Sigmoid colon (tissue), 7 donors: ENCODE results near the gene CACNB3. TPM values are rescaled to one million over a fixed set of nuclear protein-coding genes. Genes with fewer than 3 reads are reported as not detected.

ENCODE experiments used
- DNase-seq: peaks from one replicate; pipeline ENCODE4 v3.0.0-alpha.2; 2019
- H3K27ac ChIP-seq, 4 donors: fragments of 200-600 bp; sonication (generic); one replicate each; pipeline ENCODE4 v1.5.1; 2016 to 2019; ENCODE audit warnings: mild to moderate bottlenecking in 1 of 4
- H3K27me3 ChIP-seq, 3 donors: fragments of 200-600 bp; sonication (generic); one replicate each; pipeline ENCODE4 v1.5.1; 2019; ENCODE audit warnings: mild to moderate bottlenecking in 1 of 3
- H3K36me3 ChIP-seq, 4 donors: fragments of 200-600 bp; sonication (generic); one replicate each; pipeline ENCODE4 v1.5.1; 2016 to 2019
- H3K4me1 ChIP-seq, 4 donors: fragments of 200-600 bp; sonication (generic); one replicate each; pipeline ENCODE4 v1.5.1; 2017 to 2019
- H3K4me3 ChIP-seq, 4 donors: fragments of 200-600 bp; sonication (generic); one replicate each; pipeline ENCODE4 v1.5.1; 2017 to 2019; ENCODE audit warnings: mild to moderate bottlenecking in 2 of 4, moderate library complexity in 1 of 4
- H3K9me3 ChIP-seq, 4 donors: fragments of 200-600 bp in 3 of 4; sonication (generic) in 3 of 4; one replicate each; pipeline versions ENCODE4 v1.5.1 to v1.6.1; 2013 to 2019
- EP300 ChIP-seq, 4 donors: sonication (generic); formaldehyde crosslinking; IDR thresholded peaks; one replicate each; pipeline ENCODE4 v1.6.1; 2017; ENCODE audit warnings: antibody characterized with exemption in 4 of 4
- POLR2A ChIP-seq, 2 donors: fragments of 450-650 bp; IDR thresholded peaks; one replicate each; pipeline ENCODE4 v1.6.1; 2016; ENCODE audit warnings: antibody characterized with exemption in 2 of 2, mild to moderate bottlenecking in 2 of 2, moderate library complexity in 2 of 2
- POLR2AphosphoS5 ChIP-seq, 4 donors: sonication (generic); formaldehyde crosslinking; IDR thresholded peaks; one replicate each; pipeline ENCODE4 v1.6.1; 2017; ENCODE audit warnings: antibody characterized with exemption in 4 of 4
- WGBS, 2 donors: extraction: QIAGEN DNeasy Blood & Tissue Kit; methylation state at CpG; one replicate each; pipeline ENCODE4 v1.1.7; 2013; 5-methylcytosine and 5-hydroxymethylcytosine counted together
- intact Hi-C: fragments of 100-400 bp; cut with DNase I; formaldehyde crosslinking; loops from one replicate; pipeline ENCODE4 v1.15.1; 2023
- polyA plus RNA-seq, 3 donors: library from polyadenylated mRNA; stranded (reverse); fragments of 200-250 nt; gene quantifications; one replicate each; pipeline ENCODE4 v1.2.3, GENCODE V29; 2013
- total RNA-seq, 4 donors: library from RNA; depleted of rRNA; stranded (reverse); fragments of >200 nt; gene quantifications; one replicate each; pipeline ENCODE4 v1.1.0, GENCODE V29; 2016
- TF ChIP-seq, protein P1 (sequence below), 4 experiments: fragments of 450-650 bp in 3 of 4; fragments of 200-600 bp in 1 of 4; IDR thresholded peaks; one replicate each; pipeline ENCODE4 v1.5.1; 2016 to 2019; ENCODE audit warnings: antibody characterized with exemption in 4 of 4, mild to moderate bottlenecking in 3 of 4, moderate library complexity in 2 of 4
- donor health status: healthy with polysubstance abuse.
- donor health status: Bipolar disorder and iron deficiency.
- donor health status: healthy.

CACNB3 gene
- total and polyA plus RNA-seq, 7 donors: 10.7 to 32.1 (median 21.0) TPM

DNA sequence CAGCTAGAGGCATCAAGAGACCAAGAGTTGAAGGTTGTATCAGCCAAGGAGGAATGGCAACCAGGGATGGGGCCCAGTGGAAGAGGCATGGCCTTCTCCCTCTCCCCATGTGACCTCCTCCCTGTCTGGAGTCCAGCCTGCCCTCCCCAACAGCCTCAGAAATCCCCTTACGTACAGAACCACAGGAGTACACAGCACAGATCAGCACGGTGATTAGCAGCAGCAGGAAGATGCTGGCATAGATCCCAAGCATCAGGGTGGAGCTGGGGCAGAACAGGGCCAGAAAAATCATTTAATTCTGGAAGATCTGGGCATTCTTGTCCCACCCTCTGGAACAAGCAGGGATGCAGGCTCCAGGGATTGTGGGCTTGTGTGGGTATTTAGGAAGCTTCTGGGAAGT is 43.8 kb upstream of the CACNB3 start:
- H3K27me3 ChIP-seq: no peaks in the 10 kb centered on the region
- peaks cover 29 to 77% (median 57%) of the 10 kb centered on the region in 4 donors for H3K36me3 ChIP-seq
- intact Hi-C loops: no loop called here
- no peak overlapping the region for H3K27ac ChIP-seq
- 57% methylated on average over 2 of the region's 2 CpGs for WGBS, 2 donors
- DNase-seq: no peak
- no peaks in the 10 kb centered on the region for H3K9me3 ChIP-seq
- H3K4me3 ChIP-seq: no peak overlapping the region
- TF ChIP-seq, protein P1, sequence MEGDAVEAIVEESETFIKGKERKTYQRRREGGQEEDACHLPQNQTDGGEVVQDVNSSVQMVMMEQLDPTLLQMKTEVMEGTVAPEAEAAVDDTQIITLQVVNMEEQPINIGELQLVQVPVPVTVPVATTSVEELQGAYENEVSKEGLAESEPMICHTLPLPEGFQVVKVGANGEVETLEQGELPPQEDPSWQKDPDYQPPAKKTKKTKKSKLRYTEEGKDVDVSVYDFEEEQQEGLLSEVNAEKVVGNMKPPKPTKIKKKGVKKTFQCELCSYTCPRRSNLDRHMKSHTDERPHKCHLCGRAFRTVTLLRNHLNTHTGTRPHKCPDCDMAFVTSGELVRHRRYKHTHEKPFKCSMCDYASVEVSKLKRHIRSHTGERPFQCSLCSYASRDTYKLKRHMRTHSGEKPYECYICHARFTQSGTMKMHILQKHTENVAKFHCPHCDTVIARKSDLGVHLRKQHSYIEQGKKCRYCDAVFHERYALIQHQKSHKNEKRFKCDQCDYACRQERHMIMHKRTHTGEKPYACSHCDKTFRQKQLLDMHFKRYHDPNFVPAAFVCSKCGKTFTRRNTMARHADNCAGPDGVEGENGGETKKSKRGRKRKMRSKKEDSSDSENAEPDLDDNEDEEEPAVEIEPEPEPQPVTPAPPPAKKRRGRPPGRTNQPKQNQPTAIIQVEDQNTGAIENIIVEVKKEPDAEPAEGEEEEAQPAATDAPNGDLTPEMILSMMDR (IDR thresholded peaks at IDR 0.05): no peak
- TF ChIP-seq EP300 (IDR thresholded peaks at IDR 0.05) (no peak), POLR2AphosphoS5 (IDR thresholded peaks at IDR 0.05) (no peak), POLR2A (IDR thresholded peaks at IDR 0.05) (no peak)
- H3K4me1 ChIP-seq: peaks cover 0 to 5% (median 2%) of the 10 kb centered on the region in 4 donors

DNA sequence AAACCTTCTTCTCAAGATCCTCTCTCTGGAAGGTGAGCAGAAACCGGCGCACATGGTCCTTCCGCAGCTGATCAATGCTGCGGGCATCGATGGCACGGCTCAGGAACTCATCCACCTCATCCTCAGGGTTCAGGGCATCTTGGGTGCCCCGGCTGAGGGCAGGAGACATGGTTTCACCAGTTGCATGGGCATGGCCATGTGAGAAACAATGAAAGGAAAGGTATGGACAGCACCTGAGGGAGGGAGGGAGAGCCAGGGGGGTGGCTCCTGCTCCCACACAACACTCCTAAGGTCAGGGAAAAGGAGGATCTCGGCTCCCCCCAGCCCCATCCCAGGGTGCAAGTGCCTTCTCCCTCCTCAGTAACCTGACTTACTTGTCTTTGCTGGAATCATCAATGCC is 43.0 kb upstream of the CACNB3 start:
- peaks cover 0 to 12% (median 9%) of the 10 kb centered on the region in 4 donors for H3K4me1 ChIP-seq
- no peak overlapping the region for H3K4me3 ChIP-seq
- DNase-seq: no peak
- no peaks in the 10 kb centered on the region for H3K27me3 ChIP-seq
- TF ChIP-seq, protein P1 (IDR thresholded peaks at IDR 0.05): no peak
- TF ChIP-seq EP300 (IDR thresholded peaks at IDR 0.05): no peak
- TF ChIP-seq POLR2A (IDR thresholded peaks at IDR 0.05): no peak
- no peak for TF ChIP-seq POLR2AphosphoS5 (IDR thresholded peaks at IDR 0.05)
- H3K27ac ChIP-seq: no peak overlapping the region
- peaks cover 29 to 69% (median 57%) of the 10 kb centered on the region in 4 donors for H3K36me3 ChIP-seq
- 93 to 96% methylated on average over 8 of the region's 8 CpGs for WGBS, 2 donors
- intact Hi-C loops: no loop called here
- H3K9me3 ChIP-seq: no peaks in the 10 kb centered on the region

DNA sequence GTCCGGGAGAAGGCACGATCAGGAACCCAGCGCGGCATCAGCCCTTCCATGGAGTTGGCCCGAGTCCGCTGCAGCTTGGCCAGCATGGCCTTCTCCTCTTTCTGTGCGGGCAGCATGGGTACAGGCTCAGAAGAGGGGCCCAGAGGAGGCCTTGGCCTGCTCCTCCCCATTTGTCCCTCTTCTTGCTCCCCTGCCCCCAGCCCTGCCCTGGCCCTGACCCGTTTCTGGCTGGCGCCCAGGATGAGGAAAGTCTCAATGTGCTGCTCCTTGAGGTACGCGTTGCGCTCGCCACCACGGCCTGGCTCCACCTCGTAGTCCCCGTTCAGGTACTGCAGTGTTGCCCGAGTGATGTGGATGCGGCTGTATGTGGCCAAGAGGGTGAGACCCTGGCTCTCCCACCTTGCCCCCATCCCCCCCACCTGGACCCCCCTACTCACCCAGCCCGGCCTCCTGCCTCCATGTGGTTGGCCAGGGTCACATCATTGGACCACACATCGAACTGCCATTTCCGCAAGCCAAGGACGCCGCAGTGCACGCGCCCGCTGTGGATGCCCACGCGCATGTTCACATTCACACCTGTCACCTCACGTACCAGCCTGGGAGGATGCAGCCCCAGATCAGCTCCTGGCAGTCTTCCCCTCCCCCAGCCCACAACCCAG is 42.2 kb upstream of the CACNB3 start:
- H3K4me1 ChIP-seq: peaks cover 0 to 21% (median 18%) of the 10 kb centered on the region in 4 donors
- TF ChIP-seq EP300 (IDR thresholded peaks at IDR 0.05) (no peak), POLR2A (IDR thresholded peaks at IDR 0.05) (no peak), POLR2AphosphoS5 (IDR thresholded peaks at IDR 0.05) (no peak)
- TF ChIP-seq, protein P1 (IDR thresholded peaks at IDR 0.05): no peak
- H3K9me3 ChIP-seq: no peaks in the 10 kb centered on the region
- no peak overlapping the region for H3K27ac ChIP-seq
- 92 to 93% methylated on average over 29 of the region's 29 CpGs for WGBS, 2 donors
- no peaks in the 10 kb centered on the region for H3K27me3 ChIP-seq
- H3K36me3 ChIP-seq: peaks cover 22 to 61% (median 50%) of the 10 kb centered on the region in 4 donors
- DNase-seq: no peak
- no peak overlapping the region for H3K4me3 ChIP-seq
- intact Hi-C loops: no loop called here

DNA sequence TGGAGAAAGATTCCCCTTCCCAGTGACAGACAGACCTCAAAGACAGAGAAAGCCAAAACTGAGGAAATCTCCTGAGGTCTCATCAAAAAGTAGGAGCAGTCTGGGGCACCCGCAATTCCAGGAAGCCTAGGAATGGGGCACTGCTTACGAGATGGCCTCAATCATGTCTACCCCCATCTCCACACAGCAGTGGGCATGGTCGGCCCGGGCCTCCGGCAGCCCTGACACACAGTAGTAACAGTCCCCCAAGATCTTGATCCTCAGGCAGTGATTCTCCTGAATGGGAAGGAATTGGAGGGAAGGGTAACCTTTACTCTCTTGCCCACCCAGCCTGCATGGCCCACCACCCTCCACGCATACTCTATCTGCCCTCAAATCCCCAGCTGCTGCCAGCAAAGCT is 41.3 kb upstream of the CACNB3 start:
- H3K4me1 ChIP-seq: peaks cover 0 to 29% (median 20%) of the 10 kb centered on the region in 4 donors
- no peaks in the 10 kb centered on the region for H3K27me3 ChIP-seq
- H3K9me3 ChIP-seq: no peaks in the 10 kb centered on the region
- no peak for DNase-seq
- no peak overlapping the region for H3K4me3 ChIP-seq
- peaks cover 15 to 53% (median 42%) of the 10 kb centered on the region in 4 donors for H3K36me3 ChIP-seq
- intact Hi-C loops: no loop called here
- no peak overlapping the region for H3K27ac ChIP-seq
- 94 to 97% methylated on average over 6 of the region's 6 CpGs for WGBS, 2 donors
- TF ChIP-seq EP300 (IDR thresholded peaks at IDR 0.05) (no peak), POLR2A (IDR thresholded peaks at IDR 0.05) (no peak), POLR2AphosphoS5 (IDR thresholded peaks at IDR 0.05) (no peak)
- TF ChIP-seq, protein P1 (IDR thresholded peaks at IDR 0.05): no peak
